Ishikawa (cell line): ENCODE data around the gene GBGT1.

ENCODE experiments used
- CEBPB ChIP-seq: IDR thresholded peaks from 2 replicates; pipeline ENCODE4 v1.6.1; 2012
- CREB1 ChIP-seq: IDR thresholded peaks from 2 replicates; pipeline ENCODE4 v1.6.1; 2012; ENCODE audit warnings: low read depth
- EP300 ChIP-seq: IDR thresholded peaks from 2 replicates; pipeline ENCODE4 v1.6.1; 2012; ENCODE audit warnings: borderline replicate concordance
- FOXM1 ChIP-seq: IDR thresholded peaks from 2 replicates; pipeline ENCODE4 v1.6.1; 2012; ENCODE audit warnings: low read depth, borderline replicate concordance
- MAX ChIP-seq: IDR thresholded peaks from 2 replicates; pipeline ENCODE4 v1.6.1; 2012
- NFIC ChIP-seq: IDR thresholded peaks from 2 replicates; pipeline ENCODE4 v1.6.1; 2012
- RAD21 ChIP-seq: IDR thresholded peaks from 2 replicates; pipeline ENCODE4 v1.6.1; 2012; ENCODE audit warnings: low read depth
- REST ChIP-seq: IDR thresholded peaks from 2 replicates; pipeline ENCODE4 v1.6.1; 2012; ENCODE audit warnings: low read depth, mild to moderate bottlenecking
- TAF1 ChIP-seq: IDR thresholded peaks from 2 replicates; pipeline ENCODE4 v1.6.1; 2012; ENCODE audit warnings: low read depth, mild to moderate bottlenecking
- TCF12 ChIP-seq: IDR thresholded peaks from 2 replicates; pipeline ENCODE4 v1.6.1; 2012; ENCODE audit warnings: low read depth
- TEAD4 ChIP-seq: IDR thresholded peaks from 2 replicates; pipeline ENCODE4 v1.6.1; 2012
- YY1 ChIP-seq: IDR thresholded peaks from 2 replicates; pipeline ENCODE4 v1.6.1; 2012; ENCODE audit warnings: low read depth

- no peak for TF ChIP-seq MAX
- TF ChIP-seq TAF1: no peak
- no peak for TF ChIP-seq RAD21
- TF ChIP-seq CEBPB: no peak
- TF ChIP-seq FOXM1: no peak
- no peak for TF ChIP-seq YY1
- TF ChIP-seq EP300: no peak
- TF ChIP-seq REST: no peak
- no peak for TF ChIP-seq NFIC
- no peak for TF ChIP-seq TCF12
- TF ChIP-seq TEAD4: no peak
- no peak for TF ChIP-seq CREB1
These were observed 58.3 kb downstream of the GBGT1 start for GRCh38 chr9:133105461-133105770.
